OCI-LY3 (cell line): Measurements from ENCODE around the gene HRAS.
"Not testable (repeated sequence)": the region's sequence is repeated elsewhere in the genome, so short reads cannot be mapped to it uniquely, and the experiment has no call there.

Experiments
- EZH2phosphoT487 ChIP-seq: fragments of 200-600 bp; shearing (Covaris generic); IDR thresholded peaks from 2 replicates; pipeline ENCODE4 v1.6.1; 2018; ENCODE audit warnings: antibody characterized with exemption, mixed run types, low read depth
- TF ChIP-seq, protein P1 (sequence below): fragments of 200-600, 300-600 bp; sonication (generic); IDR thresholded peaks from 2 replicates; pipeline ENCODE4 v1.5.1; 2014; ENCODE audit warnings: antibody characterized with exemption, low read length, low read depth

DNA sequence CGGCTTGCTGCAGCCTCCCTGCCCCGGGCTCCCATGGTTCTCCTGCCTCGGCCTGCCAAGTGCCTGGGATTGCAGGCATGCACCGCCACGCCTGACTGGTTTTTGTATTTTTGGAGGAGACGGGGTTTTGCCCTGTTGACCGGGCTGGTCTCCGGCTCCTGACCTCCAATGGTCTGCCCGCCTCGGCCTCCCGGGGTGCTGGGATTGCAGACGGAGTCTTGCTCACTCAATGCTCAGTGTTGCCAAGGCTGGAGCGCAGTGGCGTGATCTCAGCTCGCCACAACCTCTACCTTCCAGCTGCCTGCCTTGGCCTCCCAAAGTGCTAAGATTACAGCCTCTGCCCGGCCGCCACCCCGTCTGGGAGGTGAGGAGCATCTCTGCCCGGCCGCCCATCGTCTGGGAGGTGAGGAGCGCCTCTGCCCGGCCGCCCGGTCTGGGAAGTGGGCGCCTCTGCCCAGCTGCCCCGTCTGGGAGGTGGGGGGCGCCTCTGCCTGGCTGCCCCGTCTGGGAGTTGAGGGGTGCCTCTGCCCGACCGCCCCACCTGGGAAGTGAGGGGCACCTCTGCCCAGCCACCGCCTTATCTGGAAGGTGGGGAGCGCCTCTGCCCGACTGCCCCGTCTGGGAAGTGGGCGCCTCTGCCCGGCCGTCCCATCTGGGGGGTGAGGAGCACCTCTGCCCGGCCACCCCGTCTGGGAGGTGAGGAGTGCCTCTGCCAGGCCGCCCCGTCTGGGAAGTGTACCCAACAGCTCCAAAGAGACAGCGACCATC, 18.3 kb downstream of the HRAS start:
- TF ChIP-seq, protein P1, sequence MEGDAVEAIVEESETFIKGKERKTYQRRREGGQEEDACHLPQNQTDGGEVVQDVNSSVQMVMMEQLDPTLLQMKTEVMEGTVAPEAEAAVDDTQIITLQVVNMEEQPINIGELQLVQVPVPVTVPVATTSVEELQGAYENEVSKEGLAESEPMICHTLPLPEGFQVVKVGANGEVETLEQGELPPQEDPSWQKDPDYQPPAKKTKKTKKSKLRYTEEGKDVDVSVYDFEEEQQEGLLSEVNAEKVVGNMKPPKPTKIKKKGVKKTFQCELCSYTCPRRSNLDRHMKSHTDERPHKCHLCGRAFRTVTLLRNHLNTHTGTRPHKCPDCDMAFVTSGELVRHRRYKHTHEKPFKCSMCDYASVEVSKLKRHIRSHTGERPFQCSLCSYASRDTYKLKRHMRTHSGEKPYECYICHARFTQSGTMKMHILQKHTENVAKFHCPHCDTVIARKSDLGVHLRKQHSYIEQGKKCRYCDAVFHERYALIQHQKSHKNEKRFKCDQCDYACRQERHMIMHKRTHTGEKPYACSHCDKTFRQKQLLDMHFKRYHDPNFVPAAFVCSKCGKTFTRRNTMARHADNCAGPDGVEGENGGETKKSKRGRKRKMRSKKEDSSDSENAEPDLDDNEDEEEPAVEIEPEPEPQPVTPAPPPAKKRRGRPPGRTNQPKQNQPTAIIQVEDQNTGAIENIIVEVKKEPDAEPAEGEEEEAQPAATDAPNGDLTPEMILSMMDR = not testable (repeated sequence)
- TF ChIP-seq EZH2phosphoT487 = not testable (repeated sequence)
